HCT116 (cell line): ENCODE measurements around the gene GDF2. TPM values are rescaled to one million over a fixed set of nuclear protein-coding genes. Genes with fewer than 3 reads are reported as not detected.

ENCODE experiments used
- ATAC-seq: fragments of 200-7000 bp; cut with Tn5 transposase; 2 replicates; pipeline ENCODE4 v1.9.1; 2020; ENCODE audit warnings: mild to moderate bottlenecking, moderate library complexity
- BruUV-seq: library from RNA; stranded (reverse); fragments of 400-500 nt; replicated peaks from 2 replicates; lab custom pipeline; 2021; lab: Mats Ljungman, UMichigan
- CTCF ChIA-PET: fragments of 300-600 bp; sonication (Branson Sonifier 250); formaldehyde crosslinking; loops from one replicate; lab custom pipeline; 2021; ENCODE audit warnings: antibody characterized with exemption; lab: Charles Lee
- POLR2A ChIA-PET: fragments of 300-600, 350-600 bp; sonication (Branson Sonifier 250); formaldehyde crosslinking; loops from one replicate; lab custom pipeline; 2021; ENCODE audit warnings: antibody characterized with exemption; lab: Charles Lee
- RAD21 ChIA-PET, 2 experiments: fragments of 300-600 bp; sonication (Branson Sonifier 250); formaldehyde crosslinking; loops; one replicate each; lab custom pipeline; 2023; ENCODE audit warnings: low total read pairs in 2 of 2; ENCODE audit not compliant: uncharacterized antibody in 2 of 2, unreplicated experiment in 2 of 2, low non-redundant PET in 1 of 2; lab: Charles Lee
- DNase-seq: peaks from one replicate; pipeline ENCODE4 v3.0.0-alpha.2; 2010; ENCODE audit warnings: low read depth, low spot score
- H2AFZ ChIP-seq: fragments of 200-600 bp; shearing (Covaris generic), sonication (generic); 2 replicates; pipeline ENCODE4 v1.6.1; 2017; ENCODE audit warnings: low read depth, mixed run types, mixed read lengths, antibody characterized with exemption, low read length; ENCODE audit not compliant: poor library complexity, severe bottlenecking
- H3K27ac ChIP-seq: 2 replicates; pipeline ENCODE4 v1.5.1; 2012; ENCODE audit warnings: low read depth, low read length
- H3K27me3 ChIP-seq: fragments of 200-600 bp; sonication (generic); 2 replicates; pipeline ENCODE4 v1.6.1; 2016; ENCODE audit warnings: mixed run types, low read length, mixed read lengths; ENCODE audit not compliant: insufficient read depth
- H3K36me3 ChIP-seq, 2 experiments: fragments of 200-500 bp in 1 of 2; fragments of 200-600 bp in 1 of 2; sonication (Bioruptor generic) in 1 of 2; sonication (generic) in 1 of 2; 2 replicates each; pipeline versions ENCODE4 v1.5.1 to v1.6.1; 2014 to 2016; ENCODE audit warnings: low read length in 2 of 2, inconsistent platforms in 1 of 2, mixed read lengths in 1 of 2, mixed run types in 1 of 2; ENCODE audit not compliant: insufficient read depth in 2 of 2, control insufficient read depth in 1 of 2
- H3K4me1 ChIP-seq, 2 experiments: fragments of 200-600 bp in 1 of 2; sonication (generic) in 1 of 2; 2 replicates each; pipeline versions ENCODE4 v1.5.1 to v1.6.1; 2012 to 2017; ENCODE audit warnings: low read length in 2 of 2, inconsistent platforms in 1 of 2, mild to moderate bottlenecking in 1 of 2, mixed read lengths in 1 of 2, mixed run types in 1 of 2, moderate library complexity in 1 of 2; ENCODE audit not compliant: insufficient read depth in 2 of 2, control insufficient read depth in 1 of 2
- H3K4me2 ChIP-seq: fragments of 200-600 bp; sonication (generic); 2 replicates; pipeline ENCODE4 v1.6.1; 2017; ENCODE audit warnings: mixed run types, low read length, mixed read lengths
- H3K4me3 ChIP-seq, 2 experiments: fragments of 200-600 bp in 1 of 2; sonication (generic) in 1 of 2; replicated peaks in 1 of 2; 2 replicates each; pipeline ENCODE4 v1.5.1; 2011 to 2016; ENCODE audit warnings: low read length in 2 of 2, control low read depth in 1 of 2, low read depth in 1 of 2, mild to moderate bottlenecking in 1 of 2, mixed read lengths in 1 of 2, mixed run types in 1 of 2
- H3K79me2 ChIP-seq: fragments of 200-600 bp; sonication (generic); 2 replicates; pipeline ENCODE4 v1.6.1; 2017; ENCODE audit warnings: mild to moderate bottlenecking, mixed run types, low read length, moderate library complexity, mixed read lengths; ENCODE audit not compliant: insufficient read depth
- H3K9ac ChIP-seq: fragments of 200-600 bp; sonication (generic); 2 replicates; pipeline ENCODE4 v1.6.1; 2016; ENCODE audit warnings: low read length, mixed read lengths
- H3K9me2 ChIP-seq: fragments of 200-600 bp; sonication (generic), shearing (Covaris generic); 2 replicates; pipeline ENCODE4 v1.6.1; 2017; ENCODE audit warnings: mixed run types, mild to moderate bottlenecking, moderate library complexity; ENCODE audit not compliant: insufficient read depth
- H3K9me3 ChIP-seq, 2 experiments: fragments of 200-500 bp in 1 of 2; fragments of 200-600 bp in 1 of 2; sonication (Bioruptor generic) in 1 of 2; sonication (generic) in 1 of 2; 2 replicates each; pipeline ENCODE4 v1.6.1; 2014 to 2017; ENCODE audit warnings: low read length in 2 of 2, mixed read lengths in 2 of 2, inconsistent platforms in 1 of 2, low read depth in 1 of 2, mild to moderate bottlenecking in 1 of 2, mixed run types in 1 of 2, moderate library complexity in 1 of 2; ENCODE audit not compliant: control insufficient read depth in 1 of 2, insufficient read depth in 1 of 2
- H4K20me1 ChIP-seq: fragments of 200-600 bp; sonication (generic), shearing (Covaris generic); 2 replicates; pipeline ENCODE4 v1.6.1; 2017; ENCODE audit warnings: mixed run types, mild to moderate bottlenecking, moderate library complexity; ENCODE audit not compliant: insufficient read depth
- ATF3 ChIP-seq: IDR thresholded peaks from 2 replicates; pipeline ENCODE4 v1.6.1; 2012
- CBX3 ChIP-seq: IDR thresholded peaks from 2 replicates; pipeline ENCODE4 v1.6.1; 2012; ENCODE audit warnings: low read depth
- EGR1 ChIP-seq: IDR thresholded peaks from 2 replicates; pipeline ENCODE4 v1.6.1; 2012; ENCODE audit warnings: low read depth
- ELF1 ChIP-seq: IDR thresholded peaks from 2 replicates; pipeline ENCODE4 v1.6.1; 2012; ENCODE audit warnings: low read depth, borderline replicate concordance
- EZH2 ChIP-seq: fragments of 200-600 bp; sonication (generic); IDR thresholded peaks from 2 replicates; pipeline ENCODE4 v1.6.1; 2017; ENCODE audit warnings: antibody characterized with exemption, mixed run types
- EZH2phosphoT487 ChIP-seq: fragments of 200-600 bp; IDR thresholded peaks from 2 replicates; pipeline ENCODE4 v1.6.1; 2018; ENCODE audit warnings: antibody characterized with exemption, borderline replicate concordance
- JUND ChIP-seq: IDR thresholded peaks from 2 replicates; pipeline ENCODE4 v1.6.1; 2012
- MAX ChIP-seq: IDR thresholded peaks from 2 replicates; pipeline ENCODE4 v1.6.1; 2012
- POLR2A ChIP-seq: IDR thresholded peaks from 2 replicates; pipeline ENCODE4 v1.7.0; 2011; ENCODE audit warnings: borderline replicate concordance; ENCODE audit not compliant: insufficient read depth, insufficient read length; ENCODE audit errors: extremely low read depth
- RAD21 ChIP-seq: IDR thresholded peaks from 2 replicates; pipeline ENCODE4 v1.6.1; 2012; ENCODE audit warnings: low read depth, mild to moderate bottlenecking
- SP1 ChIP-seq: IDR thresholded peaks from 2 replicates; pipeline ENCODE4 v1.6.1; 2012; ENCODE audit warnings: low read depth
- ZBTB33 ChIP-seq: IDR thresholded peaks from 2 replicates; pipeline ENCODE4 v1.6.1; 2011; ENCODE audit warnings: mild to moderate bottlenecking, low read length, moderate library complexity; ENCODE audit not compliant: insufficient replicate concordance; ENCODE audit errors: extremely low read depth
- ZFX ChIP-seq: fragments of 450-650 bp; IDR thresholded peaks from 2 replicates; pipeline ENCODE4 v1.6.1; 2017
- intact Hi-C: fragments of 100-400 bp; cut with micrococcal nuclease; formaldehyde crosslinking; loops from 2 replicates; pipeline ENCODE4 v1.10.0; 2022
- total RNA-seq: library from RNA; stranded (reverse); gene quantifications from one replicate; pipeline ENCODE4 v1.2.1, GENCODE V29; 2021; ENCODE audit not compliant: unreplicated experiment

The GDF2 gene
- total RNA-seq, 1 experiment from 2014 or later = not detected

GRCh38 chr10:47287805-47288204 is 34.4 kb upstream of the GDF2 start:
- H3K79me2 ChIP-seq = no peaks in the 10 kb centered on the region
- CTCF ChIA-PET = no interaction called here
- no peaks in the 10 kb centered on the region for H3K36me3 ChIP-seq
- H2AFZ ChIP-seq = no peak overlapping the region
- H3K9ac ChIP-seq = no peak overlapping the region
- H3K27me3 ChIP-seq = no peaks in the 10 kb centered on the region
- RAD21 ChIA-PET = no interaction called here
- no peaks in the 10 kb centered on the region for H3K9me2 ChIP-seq
- BruUV-seq = no TSS peak
- no peaks in the 10 kb centered on the region for H3K4me1 ChIP-seq
- H3K9me3 ChIP-seq = no peaks in the 10 kb centered on the region
- no peak overlapping the region for H3K4me3 ChIP-seq
- no peak for DNase-seq
- no peaks in the 10 kb centered on the region for H4K20me1 ChIP-seq
- no peak overlapping the region for H3K4me2 ChIP-seq
- no peak for ATAC-seq
- TF ChIP-seq SP1 (no peak), POLR2A (no peak), ELF1 (no peak), JUND (no peak), MAX (no peak), CBX3 (no peak), RAD21 (no peak), ZBTB33 (no peak), ATF3 (no peak), EGR1 (no peak), EZH2 (no peak), ZFX (no peak), EZH2phosphoT487 (no peak)
- POLR2A ChIA-PET = no interaction called here
- intact Hi-C loops = no loop called here
- H3K27ac ChIP-seq = no peak overlapping the region
